CD4-positive, CD25-positive, alpha-beta regulatory T cell (primary cell): ENCODE results near the gene SDK1. TPM values are rescaled to one million over a fixed set of nuclear protein-coding genes. Genes with fewer than 3 reads are reported as not detected.

Source experiments
- ATAC-seq, 2 donors: fragments of 150-1000 bp; cut with Tn5 transposase; one replicate each; pipeline ENCODE4 v1.10.0; 2021; ENCODE audit warnings: low read depth in 2 of 2, moderate number of reproducible peaks in 2 of 2, moderate library complexity in 1 of 2
- DNase-seq, 3 donors: peaks; one replicate each; pipeline versions ENCODE4 v3.0.0 to v3.0.0-alpha.2; 2012 to 2022; ENCODE audit warnings: mixed read lengths in 1 of 3
- H3K27ac ChIP-seq: one replicate; pipeline ENCODE4 v1.7.0; 2013; ENCODE audit warnings: mild to moderate bottlenecking, low read length; ENCODE audit not compliant: insufficient read depth, poor library complexity, severe bottlenecking
- H3K27me3 ChIP-seq: one replicate; pipeline ENCODE4 v1.7.0; 2013; ENCODE audit warnings: low read length; ENCODE audit not compliant: control insufficient read depth, insufficient read depth
- H3K36me3 ChIP-seq: one replicate; pipeline ENCODE4 v1.7.0; 2013; ENCODE audit warnings: mild to moderate bottlenecking, low read length, moderate library complexity; ENCODE audit not compliant: control insufficient read depth, insufficient read depth
- H3K4me1 ChIP-seq: 2 replicates; pipeline ENCODE4 v1.7.0; 2013; ENCODE audit warnings: mild to moderate bottlenecking, low read length; ENCODE audit not compliant: insufficient read depth, control insufficient read depth, poor library complexity, severe bottlenecking
- H3K4me3 ChIP-seq: one replicate; pipeline ENCODE4 v1.7.0; 2013; ENCODE audit warnings: low read depth, mild to moderate bottlenecking, low read length, moderate library complexity
- H3K9me3 ChIP-seq, 2 experiments: 1 replicate in 1 of 2; 2 replicates in 1 of 2; pipeline ENCODE4 v1.7.0; 2013; ENCODE audit warnings: low read length in 2 of 2, mild to moderate bottlenecking in 1 of 2, moderate library complexity in 1 of 2; ENCODE audit not compliant: control insufficient read depth in 2 of 2
- H3K27ac Mint-ChIP-seq, 3 donors: one replicate each; pipeline ENCODE4 v1.8.0; 2020 to 2022; ENCODE audit warnings: mild to moderate bottlenecking in 3 of 3, mixed read lengths in 3 of 3, moderate library complexity in 2 of 3
- H3K27me3 Mint-ChIP-seq: one replicate; pipeline ENCODE4 v1.8.0; 2022; ENCODE audit warnings: mild to moderate bottlenecking, mixed read lengths
- H3K36me3 Mint-ChIP-seq: one replicate; pipeline ENCODE4 v1.8.0; 2020; ENCODE audit warnings: mixed read lengths
- H3K4me1 Mint-ChIP-seq, 4 donors: one replicate each; pipeline ENCODE4 v1.8.0; 2020 to 2022; ENCODE audit warnings: mixed read lengths in 4 of 4, mild to moderate bottlenecking in 1 of 4
- H3K4me3 Mint-ChIP-seq, 4 donors: one replicate each; pipeline ENCODE4 v1.8.0; 2020 to 2022; ENCODE audit warnings: mild to moderate bottlenecking in 4 of 4, mixed read lengths in 4 of 4, moderate library complexity in 3 of 4
- H3K9me3 Mint-ChIP-seq, 7 donors: one replicate each; pipeline ENCODE4 v1.8.0; 2020 to 2022; ENCODE audit warnings: mixed read lengths in 7 of 7, mild to moderate bottlenecking in 3 of 7, moderate library complexity in 2 of 7
- polyA plus RNA-seq, 4 donors: library from polyadenylated mRNA; unstranded; fragments of 300-500 nt; fragmentation: Illumina TruSeq; gene quantifications; one replicate each; pipeline ENCODE4 v1.2.3, GENCODE V29; 2021
- total RNA-seq: library from RNA; stranded (reverse); gene quantifications from one replicate; pipeline ENCODE4 v1.2.3, GENCODE V29; 2022

Gene SDK1, protein sequence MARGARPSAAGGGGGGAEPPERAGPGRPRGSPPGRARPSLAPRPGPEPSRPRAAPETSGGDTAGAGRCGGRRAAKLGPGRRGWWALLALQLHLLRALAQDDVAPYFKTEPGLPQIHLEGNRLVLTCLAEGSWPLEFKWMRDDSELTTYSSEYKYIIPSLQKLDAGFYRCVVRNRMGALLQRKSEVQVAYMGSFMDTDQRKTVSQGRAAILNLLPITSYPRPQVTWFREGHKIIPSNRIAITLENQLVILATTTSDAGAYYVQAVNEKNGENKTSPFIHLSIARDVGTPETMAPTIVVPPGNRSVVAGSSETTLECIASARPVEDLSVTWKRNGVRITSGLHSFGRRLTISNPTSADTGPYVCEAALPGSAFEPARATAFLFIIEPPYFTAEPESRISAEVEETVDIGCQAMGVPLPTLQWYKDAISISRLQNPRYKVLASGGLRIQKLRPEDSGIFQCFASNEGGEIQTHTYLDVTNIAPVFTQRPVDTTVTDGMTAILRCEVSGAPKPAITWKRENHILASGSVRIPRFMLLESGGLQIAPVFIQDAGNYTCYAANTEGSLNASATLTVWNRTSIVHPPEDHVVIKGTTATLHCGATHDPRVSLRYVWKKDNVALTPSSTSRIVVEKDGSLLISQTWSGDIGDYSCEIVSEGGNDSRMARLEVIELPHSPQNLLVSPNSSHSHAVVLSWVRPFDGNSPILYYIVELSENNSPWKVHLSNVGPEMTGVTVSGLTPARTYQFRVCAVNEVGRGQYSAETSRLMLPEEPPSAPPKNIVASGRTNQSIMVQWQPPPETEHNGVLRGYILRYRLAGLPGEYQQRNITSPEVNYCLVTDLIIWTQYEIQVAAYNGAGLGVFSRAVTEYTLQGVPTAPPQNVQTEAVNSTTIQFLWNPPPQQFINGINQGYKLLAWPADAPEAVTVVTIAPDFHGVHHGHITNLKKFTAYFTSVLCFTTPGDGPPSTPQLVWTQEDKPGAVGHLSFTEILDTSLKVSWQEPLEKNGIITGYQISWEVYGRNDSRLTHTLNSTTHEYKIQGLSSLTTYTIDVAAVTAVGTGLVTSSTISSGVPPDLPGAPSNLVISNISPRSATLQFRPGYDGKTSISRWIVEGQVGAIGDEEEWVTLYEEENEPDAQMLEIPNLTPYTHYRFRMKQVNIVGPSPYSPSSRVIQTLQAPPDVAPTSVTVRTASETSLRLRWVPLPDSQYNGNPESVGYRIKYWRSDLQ (N-terminal part only)
- total RNA-seq (0.47 TPM), polyA plus RNA-seq (not detected)

DNA sequence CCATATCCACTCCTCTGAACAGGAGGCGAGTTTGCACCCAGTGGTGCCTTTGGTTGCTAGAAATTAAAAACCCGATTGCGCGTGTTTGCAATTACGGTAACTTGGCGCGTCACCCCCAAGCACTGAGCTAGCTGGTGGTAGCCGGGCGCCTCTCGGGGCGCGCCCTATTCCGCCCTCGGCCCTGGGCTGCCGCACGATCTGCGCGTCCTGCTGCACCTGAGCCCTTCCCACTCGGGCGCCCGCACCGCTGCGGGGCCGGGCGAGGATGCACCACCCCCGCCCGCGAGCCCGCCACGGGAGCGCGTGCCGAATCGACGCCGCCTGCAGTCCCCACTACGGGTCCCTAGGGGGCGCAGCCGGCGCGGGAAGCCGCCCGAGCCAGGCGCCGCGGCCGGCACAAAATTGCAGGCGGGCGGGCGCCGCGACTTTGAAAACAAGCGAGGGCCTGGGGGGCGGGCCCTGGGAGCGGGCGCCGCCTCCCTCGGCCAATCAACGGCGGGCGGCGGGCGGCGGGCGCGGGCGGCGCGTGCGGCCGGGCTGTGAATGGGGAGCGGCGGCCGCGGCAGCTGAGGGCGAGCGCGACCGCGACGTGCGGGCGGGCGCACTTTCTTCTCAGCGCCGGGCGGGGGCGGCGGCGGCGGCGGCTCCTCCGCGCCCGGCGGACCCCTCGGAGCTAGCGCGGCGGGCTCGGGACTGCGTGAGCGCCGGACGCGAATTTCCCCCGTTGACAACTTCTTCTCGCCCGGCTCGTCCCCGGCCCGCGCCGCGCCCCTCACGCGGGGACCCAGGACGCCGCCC lies at the start of gene SDK1:
Gene SDK1, plus strand, starts transcription at position 602 of the 798 bp plus-strand sequence. CDS start 335 bp downstream, outside the sequence.
- H3K27me3 ChIP-seq, result peaks cover 8% of the 10 kb centered on the region
- H3K27ac Mint-ChIP-seq, result peak within 1 kb of the TSS in 1 of 3 donors; percentile 53
- peaks cover 0 to 18% (median 8%) of the 10 kb centered on the region in 4 donors for H3K4me1 Mint-ChIP-seq
- no peaks in the 10 kb centered on the region for H3K36me3 ChIP-seq
- H3K27me3 Mint-ChIP-seq, result peaks cover 50% of the 10 kb centered on the region
- peak within 1 kb of the TSS; percentile 33 for H3K4me3 ChIP-seq
- DNase-seq, result peak; percentile 79 to 92 (median 89)
- no peaks in the 10 kb centered on the region for H3K9me3 ChIP-seq
- H3K9me3 Mint-ChIP-seq, result peaks cover 0 to 2% (median 0%) of the 10 kb centered on the region in 7 donors
- no peak within 1 kb of the TSS for H3K27ac ChIP-seq
- H3K36me3 Mint-ChIP-seq, result no peaks in the 10 kb centered on the region
- peaks cover 16% of the 10 kb centered on the region for H3K4me1 ChIP-seq
- ATAC-seq, result peak; percentile 88 to 91
- peak within 1 kb of the TSS; percentile 87 to 93 (median 92) for H3K4me3 Mint-ChIP-seq

DNA sequence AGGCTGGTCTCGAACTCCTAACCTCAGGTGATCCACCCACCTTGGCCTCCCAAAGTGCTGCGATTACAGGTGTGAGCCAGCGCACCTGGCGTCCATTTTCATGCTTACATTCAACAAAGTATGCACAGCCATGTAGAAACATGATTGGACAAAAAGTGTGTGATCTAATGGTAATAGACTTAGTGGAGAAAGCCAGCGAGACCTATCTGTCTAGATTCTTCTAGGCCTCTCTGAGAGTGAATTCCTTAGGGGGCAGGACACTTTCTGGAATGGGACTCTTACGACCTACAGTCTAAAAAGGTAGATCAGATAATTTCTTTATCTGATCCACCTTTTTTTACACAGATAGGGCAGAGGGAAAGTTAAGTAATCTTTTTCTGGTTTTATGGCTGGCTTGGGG lies 46.3 kb upstream of the SDK1 start:
- H3K36me3 ChIP-seq, result no peaks in the 10 kb centered on the region
- no peaks in the 10 kb centered on the region for H3K36me3 Mint-ChIP-seq
- no peaks in the 10 kb centered on the region for H3K4me1 ChIP-seq
- ATAC-seq, result no peak
- peaks cover 4% of the 10 kb centered on the region for H3K27me3 ChIP-seq
- H3K27me3 Mint-ChIP-seq, result peaks cover 19% of the 10 kb centered on the region
- no peaks in the 10 kb centered on the region for H3K4me1 Mint-ChIP-seq
- H3K27ac ChIP-seq, result no peak overlapping the region
- no peak for DNase-seq
- no peak overlapping the region for H3K4me3 Mint-ChIP-seq
- no peaks in the 10 kb centered on the region for H3K9me3 ChIP-seq
- no peak overlapping the region for H3K27ac Mint-ChIP-seq
- H3K4me3 ChIP-seq, result no peak overlapping the region
- H3K9me3 Mint-ChIP-seq, result no peaks in the 10 kb centered on the region

DNA sequence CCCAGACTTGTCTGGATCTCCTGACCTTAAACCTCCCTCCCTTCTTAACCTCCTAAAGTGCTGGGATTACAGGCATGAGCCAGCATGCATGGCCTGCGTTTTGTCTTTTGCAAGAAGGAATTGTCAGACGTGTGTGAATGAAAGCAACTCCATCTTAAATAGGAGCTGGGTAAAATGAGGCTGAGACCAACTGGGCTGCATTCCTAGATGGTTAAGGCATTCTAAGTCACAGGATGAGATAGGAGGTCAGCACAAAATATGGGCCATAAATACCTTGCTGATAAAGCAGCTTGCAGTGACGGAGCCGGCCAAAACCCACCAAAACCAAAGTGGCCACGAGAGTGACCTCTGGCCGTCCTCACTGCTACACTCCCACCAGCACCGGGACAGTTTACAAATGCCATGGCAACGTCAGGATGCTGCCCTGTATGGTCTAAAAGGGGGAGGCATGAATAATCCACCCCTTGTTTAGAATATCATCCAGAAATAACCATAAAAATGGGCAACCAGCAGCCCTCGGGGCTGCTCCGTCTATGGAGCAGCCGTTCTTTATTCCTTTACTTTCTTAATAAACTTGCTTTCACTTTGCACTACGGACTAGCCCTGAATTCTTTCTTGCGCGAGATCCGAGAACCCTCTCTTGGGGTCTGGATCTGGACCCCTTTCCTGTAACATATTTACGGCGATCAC lies 41.2 kb upstream of the SDK1 start:
- H3K4me3 Mint-ChIP-seq, result peak overlapping the region in 1 of 4 donors; percentile 10
- peak overlapping the region; percentile 32 for H3K4me3 ChIP-seq
- H3K9me3 Mint-ChIP-seq, result no peaks in the 10 kb centered on the region

DNA sequence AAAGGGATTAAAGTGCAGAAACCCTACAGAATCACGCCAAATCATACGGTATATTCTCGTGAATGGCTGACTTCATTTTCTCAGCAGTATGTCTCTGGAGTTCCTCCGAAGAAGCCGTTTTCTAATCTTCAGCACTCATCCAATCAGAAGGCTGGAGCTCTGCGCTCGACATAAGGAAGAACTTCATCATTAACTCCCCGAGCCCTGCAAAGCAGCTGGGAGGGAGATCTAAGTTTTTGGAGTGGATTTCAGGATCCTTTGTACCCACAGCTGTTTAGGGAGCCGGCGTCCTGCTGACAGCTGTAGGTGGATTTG lies 40.7 kb upstream of the SDK1 start:
- H3K27ac Mint-ChIP-seq, result no peak overlapping the region
- no peak overlapping the region for H3K27ac ChIP-seq
- H3K4me1 Mint-ChIP-seq, result peaks cover 0 to 2% (median 0%) of the 10 kb centered on the region in 4 donors
- H3K4me1 ChIP-seq, result no peaks in the 10 kb centered on the region
- peaks cover 3% of the 10 kb centered on the region for H3K27me3 ChIP-seq
- peaks cover 42% of the 10 kb centered on the region for H3K27me3 Mint-ChIP-seq
- ATAC-seq, result no peak
- no peaks in the 10 kb centered on the region for H3K9me3 ChIP-seq
- no peak for DNase-seq
- H3K4me3 Mint-ChIP-seq, result peak overlapping the region in 1 of 4 donors; percentile 10
- H3K4me3 ChIP-seq, result peak overlapping the region; percentile 32
- no peaks in the 10 kb centered on the region for H3K36me3 Mint-ChIP-seq
- H3K9me3 Mint-ChIP-seq, result no peaks in the 10 kb centered on the region
- H3K36me3 ChIP-seq, result no peaks in the 10 kb centered on the region

More for the DNA sequence above, 41.2 kb upstream of the SDK1 start:
- Histone ChIP-seq H3K9me3 (no peaks in the 10 kb centered on the region), H3K27ac (no peak overlapping the region), H3K36me3 (no peaks in the 10 kb centered on the region), H3K27me3 (peaks cover 2% of the 10 kb centered on the region), H3K4me1 (no peaks in the 10 kb centered on the region)
- ATAC-seq (no peak), DNase-seq (no peak)
- Mint-ChIP-seq H3K4me1 (peaks cover 0 to 2% (median 0%) of the 10 kb centered on the region in 4 donors), H3K27me3 (peaks cover 38% of the 10 kb centered on the region), H3K27ac (no peak overlapping the region), H3K36me3 (no peaks in the 10 kb centered on the region)

DNA sequence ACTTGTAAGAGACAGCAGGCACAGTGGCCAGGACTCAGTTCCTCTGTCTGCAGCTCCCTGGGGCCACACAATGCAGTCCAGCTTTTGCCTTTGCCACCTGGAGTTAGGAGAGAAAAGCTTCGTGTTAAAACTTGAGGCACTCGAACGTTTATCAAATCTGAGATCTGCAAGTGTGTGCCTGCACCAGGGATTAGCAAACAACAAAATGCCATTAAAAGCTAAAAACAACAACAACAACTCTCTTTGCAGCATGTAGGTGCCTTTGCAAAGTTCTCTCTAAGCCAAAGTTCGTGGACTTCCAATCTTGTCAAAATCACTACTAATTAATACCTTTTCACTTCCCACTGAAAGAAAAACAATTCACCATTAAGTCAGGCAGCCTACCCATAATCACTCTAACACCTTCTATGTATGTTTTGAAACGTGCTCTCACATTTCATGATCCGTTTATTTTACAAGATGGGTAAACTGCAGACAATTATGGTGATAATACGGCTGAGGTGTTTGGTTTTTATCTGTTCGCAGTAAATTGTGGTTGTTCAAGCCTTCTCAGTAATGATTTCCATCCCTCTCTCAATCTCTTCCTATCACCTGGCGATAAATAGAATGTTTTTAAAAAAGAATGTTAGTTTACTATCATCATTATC lies 36.2 kb upstream of the SDK1 start:
- Mint-ChIP-seq H3K36me3 (no peaks in the 10 kb centered on the region), H3K27ac (no peak overlapping the region), H3K27me3 (peaks cover 31% of the 10 kb centered on the region), H3K4me3 (peak overlapping the region in 1 of 4 donors; percentile 86), H3K4me1 (peaks cover 0 to 2% (median 0%) of the 10 kb centered on the region in 4 donors), H3K9me3 (no peaks in the 10 kb centered on the region)
- no peak overlapping the region for H3K4me3 ChIP-seq
- peaks cover 6% of the 10 kb centered on the region for H3K27me3 ChIP-seq
- DNase-seq, result no peak
- H3K36me3 ChIP-seq, result no peaks in the 10 kb centered on the region
- no peak overlapping the region for H3K27ac ChIP-seq
- no peak for ATAC-seq
- H3K9me3 ChIP-seq, result no peaks in the 10 kb centered on the region
- no peaks in the 10 kb centered on the region for H3K4me1 ChIP-seq

DNA sequence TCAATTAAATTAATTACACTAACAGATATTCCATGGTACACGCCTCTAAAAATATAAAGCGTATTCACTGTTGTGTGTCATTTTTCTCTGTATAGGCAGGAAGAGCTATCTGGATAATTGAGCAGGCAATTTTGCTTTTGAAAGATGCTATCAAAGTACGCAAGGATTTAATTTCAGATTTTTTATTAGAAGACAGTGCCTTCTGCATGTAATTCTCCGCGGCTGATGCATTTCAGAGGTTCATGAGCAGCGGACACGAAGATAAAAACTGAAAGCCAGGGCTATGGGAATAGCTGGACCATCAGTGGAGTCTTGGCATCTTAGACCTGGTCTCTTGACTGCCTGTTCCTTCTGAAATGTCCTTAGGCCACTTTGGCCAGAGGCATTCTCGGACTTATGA lies 35.7 kb upstream of the SDK1 start:
- no peak overlapping the region for H3K4me3 Mint-ChIP-seq
- H3K36me3 Mint-ChIP-seq, result no peaks in the 10 kb centered on the region
- peaks cover 0 to 2% (median 0%) of the 10 kb centered on the region in 4 donors for H3K4me1 Mint-ChIP-seq
- peaks cover 27% of the 10 kb centered on the region for H3K27me3 Mint-ChIP-seq
- Histone ChIP-seq H3K36me3 (no peaks in the 10 kb centered on the region), H3K9me3 (no peaks in the 10 kb centered on the region), H3K4me3 (no peak overlapping the region), H3K27me3 (peaks cover 6% of the 10 kb centered on the region), H3K27ac (no peak overlapping the region), H3K4me1 (no peaks in the 10 kb centered on the region)
- DNase-seq (no peak), ATAC-seq (no peak)
- H3K9me3 Mint-ChIP-seq, result no peaks in the 10 kb centered on the region
- H3K27ac Mint-ChIP-seq, result no peak overlapping the region
